Retinal pigment epithelial cell (primary cell): Measurements from ENCODE around the gene TCF7L2.

Experiments
- DNase-seq: peaks from one replicate; pipeline ENCODE4 v3.0.0-alpha.2; 2010; ENCODE audit warnings: low read depth
- H3K4me3 ChIP-seq: 2 replicates; pipeline ENCODE4 v1.5.1; 2011; ENCODE audit warnings: mild to moderate bottlenecking, low read length, control low read depth, moderate library complexity
- CTCF ChIP-seq: conservative IDR thresholded peaks from 2 replicates; pipeline ENCODE4 v1.5.1; 2011; ENCODE audit warnings: low read depth, low read length, control low read depth, inconsistent platforms

TCF7L2 gene

DNA sequence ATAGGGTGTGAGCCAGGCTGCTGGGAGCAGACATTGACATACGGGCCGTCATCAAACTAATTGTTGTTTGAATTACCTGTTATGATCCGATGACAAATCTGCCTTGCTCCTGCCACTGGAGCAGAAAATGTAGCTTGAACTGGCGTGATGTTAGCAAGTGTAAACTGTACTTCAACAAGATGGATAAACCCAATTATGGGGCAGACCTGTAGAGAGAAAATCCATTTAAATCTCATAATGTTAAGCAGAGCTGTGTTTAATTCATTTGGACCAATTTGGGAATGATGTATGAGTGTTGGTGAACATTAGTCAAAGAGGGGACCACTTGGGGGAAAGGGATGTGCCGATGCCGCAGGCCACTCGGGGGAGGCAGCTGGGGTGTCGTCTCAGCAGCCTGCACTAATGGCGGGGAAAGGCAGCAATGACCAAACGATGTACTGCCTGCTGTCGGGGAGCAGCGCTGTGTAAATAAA is 27.4 kb downstream of the TCF7L2 start:
- no peak overlapping the region for H3K4me3 ChIP-seq
- TF ChIP-seq CTCF = no peak
- DNase-seq = no peak

DNA sequence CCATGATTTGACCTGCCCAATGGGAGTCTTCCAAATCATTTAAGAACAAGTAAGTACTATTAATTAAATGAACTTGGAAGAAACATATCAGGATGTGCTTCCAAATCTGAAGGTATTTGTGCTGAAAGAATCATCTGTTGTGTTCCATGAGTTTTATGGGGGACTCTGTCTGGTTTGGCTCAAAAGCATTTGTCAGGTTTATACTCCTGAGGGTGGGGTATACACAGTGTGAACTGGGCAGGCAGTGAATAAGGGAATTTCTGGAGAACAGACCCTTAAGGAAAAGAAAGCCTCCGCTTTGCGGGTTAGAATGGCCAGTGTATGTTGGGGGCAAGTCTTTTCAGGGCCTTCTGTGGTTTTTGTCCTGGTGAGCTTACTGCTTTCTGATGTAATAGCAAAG is 29.9 kb downstream of the TCF7L2 start:
- no peak for DNase-seq
- TF ChIP-seq CTCF = no peak
- no peak overlapping the region for H3K4me3 ChIP-seq

- no peak overlapping the region for H3K4me3 ChIP-seq
- TF ChIP-seq CTCF = no peak
- no peak for DNase-seq
These were observed 30.9 kb downstream of the TCF7L2 start for GRCh38 chr10:112980937-112981336.

- H3K4me3 ChIP-seq = no peak overlapping the region
- TF ChIP-seq CTCF = no peak
- DNase-seq = no peak
These were observed 31.5 kb downstream of the TCF7L2 start for GRCh38 chr10:112981553-112981952.

DNA sequence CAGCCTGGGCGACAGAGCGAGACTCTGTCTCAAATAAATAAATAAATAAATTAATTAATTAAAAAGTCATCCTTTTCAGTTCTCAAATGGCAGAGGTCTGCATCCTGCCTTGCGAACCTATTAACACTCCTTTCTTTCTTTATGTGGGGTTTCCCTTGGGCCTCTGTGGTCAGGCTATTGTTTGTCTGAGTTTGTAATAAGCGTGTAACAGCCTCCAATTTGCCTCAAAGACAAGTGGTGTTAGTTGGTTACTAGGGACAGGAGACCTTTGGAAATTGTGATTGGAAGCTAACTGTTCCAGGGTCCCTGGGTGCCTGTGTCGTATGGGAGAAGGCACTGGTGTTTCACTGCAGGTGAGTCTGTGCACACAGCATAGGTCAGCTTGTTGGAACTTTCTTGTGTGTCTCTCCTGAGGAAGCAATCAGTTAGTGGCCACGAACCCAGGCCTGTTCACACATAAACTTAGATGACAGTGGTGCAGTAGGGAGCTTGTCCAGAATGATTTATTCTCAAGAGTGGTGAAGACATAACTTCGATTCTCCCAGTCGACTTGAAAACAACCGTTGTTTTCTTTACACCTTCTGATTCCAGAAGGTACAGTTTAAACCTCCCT is 33.5 kb downstream of the TCF7L2 start:
- TF ChIP-seq CTCF = no peak

DNA sequence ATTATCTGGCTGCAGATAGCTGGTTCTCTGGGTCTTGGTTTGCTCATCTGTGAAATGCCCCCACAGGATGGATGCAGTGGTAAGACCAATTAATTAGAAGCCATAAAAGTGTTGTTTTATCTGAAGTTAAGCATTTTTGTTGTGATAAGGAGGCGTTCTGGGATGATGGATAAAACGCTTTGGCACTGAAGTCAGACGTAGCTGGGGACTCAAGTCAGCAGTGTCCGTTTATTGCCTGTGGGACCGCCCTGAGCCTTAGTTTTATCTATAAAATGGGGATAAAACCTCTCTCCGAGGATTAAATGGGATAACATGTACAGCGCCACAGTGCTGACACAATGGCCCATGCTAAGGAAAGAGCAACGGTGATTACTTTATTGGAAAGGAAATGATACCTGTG is 34.7 kb downstream of the TCF7L2 start:
- no peak overlapping the region for H3K4me3 ChIP-seq
- no peak for TF ChIP-seq CTCF
- DNase-seq = no peak

More for the DNA sequence above, 33.5 kb downstream of the TCF7L2 start:
- DNase-seq = no peak
- H3K4me3 ChIP-seq = no peak overlapping the region

- no peak for DNase-seq
- TF ChIP-seq CTCF = no peak
- no peak overlapping the region for H3K4me3 ChIP-seq
These were observed 35.9 kb downstream of the TCF7L2 start for GRCh38 chr10:112985690-112986543.
